ENCODE data around the gene EZR. TPM values are rescaled to one million over a fixed set of nuclear protein-coding genes. Genes with fewer than 3 reads are reported as not detected.
A peak's percentile ranks its signal among the peaks of the same experiment; 100 is the strongest.
"Not testable (repeated sequence)": the region's sequence is repeated elsewhere in the genome, so short reads cannot be mapped to it uniquely, and the experiment has no call there.

Gene EZR
- polyA plus RNA-seq, 3 donors, result 249 to 294 (median 259) TPM

DNA sequence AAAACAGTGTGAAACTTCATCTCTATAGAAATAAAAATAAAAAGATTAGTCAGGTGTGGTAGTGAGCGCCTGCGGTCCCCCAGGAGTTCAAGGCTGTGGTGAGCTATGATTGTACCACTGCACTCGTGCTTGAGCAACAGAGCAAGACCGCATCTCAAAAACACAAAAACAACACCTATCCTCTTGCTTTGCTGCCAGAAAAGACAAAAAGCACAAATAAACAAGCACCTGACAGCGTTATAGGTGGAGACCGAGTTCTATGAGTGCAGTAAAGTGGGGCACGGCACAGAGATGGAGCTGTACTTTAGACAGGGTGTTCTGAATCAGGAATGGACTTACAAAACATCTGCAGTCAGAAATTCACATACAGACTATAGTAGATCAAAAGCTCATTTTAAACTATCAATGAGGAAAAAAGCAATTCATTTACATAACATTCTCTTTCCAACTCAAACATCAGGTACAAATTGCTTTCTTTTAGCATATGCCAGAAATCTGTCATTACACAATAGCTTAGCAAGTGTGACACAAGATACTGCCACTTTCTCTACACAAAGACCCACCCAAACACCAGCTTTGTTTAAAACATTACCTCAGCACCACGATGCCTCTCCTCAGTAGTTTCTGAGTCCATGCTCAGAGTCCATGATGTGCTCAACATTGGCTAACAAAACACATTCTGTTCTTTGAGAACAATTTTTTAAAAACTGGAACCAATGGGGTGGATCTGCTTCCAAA lies 10.1 kb downstream of the EZR start:
- DNase-seq (ENCODE audit: extremely low read depth in 1 of 11, low read depth in 9 of 11, low spot score in 4 of 11), result no peak

DNA sequence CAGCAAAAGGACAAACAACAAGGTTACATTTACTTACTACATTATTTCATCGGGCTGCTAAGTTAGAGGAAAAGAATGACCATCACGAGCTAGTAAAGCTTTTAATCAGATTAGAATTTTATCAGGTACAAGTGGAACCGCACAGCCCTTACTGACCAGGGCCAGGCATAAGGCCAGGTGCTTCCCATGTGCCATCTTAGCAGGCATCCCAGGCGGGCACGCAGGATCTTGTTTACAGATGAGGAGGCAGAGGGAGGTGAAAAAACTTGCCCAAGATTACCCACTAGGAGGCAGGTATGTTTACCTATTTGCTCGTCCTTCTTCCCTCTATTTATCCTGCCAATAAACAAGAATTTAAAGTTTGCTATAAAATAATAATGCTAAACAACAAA lies 10.7 kb downstream of the EZR start:
- no peak for DNase-seq (ENCODE audit: extremely low read depth in 1 of 11, low read depth in 9 of 11, low spot score in 4 of 11)

DNA sequence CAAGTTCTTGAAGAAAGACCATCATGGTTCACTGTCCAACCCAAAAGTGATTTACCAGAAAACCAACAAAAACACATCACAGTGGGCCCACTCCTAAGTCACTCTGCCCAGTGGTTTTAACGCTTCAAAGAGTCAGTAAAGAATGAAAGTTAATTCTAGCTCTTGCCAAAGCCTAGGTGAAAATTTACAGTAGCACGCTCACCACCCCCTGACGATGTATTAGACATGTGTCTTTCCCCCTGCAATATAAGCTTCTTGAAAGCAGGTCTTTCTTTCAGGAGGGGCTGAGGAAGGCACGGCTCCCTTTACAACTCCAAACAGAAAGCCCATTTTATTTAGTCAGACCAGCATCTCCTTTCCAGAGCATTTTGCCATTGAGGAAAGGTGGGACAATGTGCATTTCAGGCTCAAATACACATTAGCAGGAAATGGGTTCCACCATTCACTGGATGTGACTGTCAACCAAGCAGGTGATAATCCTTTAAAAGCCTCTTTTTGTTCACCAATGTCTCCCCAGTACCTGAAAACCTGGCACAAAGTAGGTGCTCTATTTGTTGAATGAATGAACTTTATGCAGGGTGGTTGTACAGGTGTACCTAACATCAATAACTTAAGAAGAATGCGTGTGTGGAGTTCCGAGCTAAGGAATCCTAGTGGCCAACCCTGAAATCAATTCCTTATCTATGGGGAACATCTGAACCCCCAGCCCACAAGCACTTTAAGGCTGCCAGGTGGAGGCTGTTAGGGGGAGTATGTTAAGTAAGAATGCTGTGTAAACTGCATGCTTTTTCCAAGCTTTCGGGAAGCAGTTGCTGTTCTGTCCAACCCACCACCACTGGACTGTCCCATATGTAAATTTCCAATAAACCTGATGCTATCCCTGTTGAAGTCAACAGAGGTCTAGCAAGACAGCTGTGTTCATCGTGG lies 11.4 kb downstream of the EZR start:
- no peak for DNase-seq (ENCODE audit: extremely low read depth in 1 of 11, low read depth in 9 of 11, low spot score in 4 of 11)

DNA sequence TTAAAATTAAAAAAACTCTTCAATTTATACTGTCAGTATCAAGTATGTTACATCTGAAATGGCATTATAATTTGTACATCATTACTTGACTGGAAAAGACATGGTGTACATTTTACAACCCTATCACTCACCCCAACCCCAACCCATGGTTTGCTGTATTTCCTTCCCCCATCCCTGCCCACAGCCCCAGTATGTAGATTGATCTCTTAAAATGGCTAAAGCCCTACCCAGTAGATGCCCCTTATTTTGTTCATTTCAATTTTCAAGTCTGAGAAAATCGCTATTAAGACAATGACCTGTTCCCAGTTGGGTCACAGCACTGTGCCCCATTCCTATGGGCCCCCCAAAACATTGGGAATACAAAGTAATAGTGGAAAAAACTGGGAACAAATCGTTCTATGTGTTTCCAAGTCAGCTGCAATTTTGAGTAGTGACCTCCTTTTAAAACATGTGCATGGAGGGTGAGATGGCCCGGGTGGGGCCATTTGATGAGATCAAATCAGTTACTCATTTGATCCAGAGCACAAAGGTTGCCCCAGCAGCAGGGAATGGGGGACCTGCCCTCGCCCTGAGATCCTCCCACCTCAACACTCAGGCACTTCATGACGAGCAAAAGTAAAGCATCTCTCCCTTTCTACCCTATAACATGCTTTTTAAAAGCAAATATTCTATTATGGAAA lies 13.3 kb downstream of the EZR start:
- no peak for DNase-seq (ENCODE audit: extremely low read depth in 1 of 11, low read depth in 9 of 11, low spot score in 4 of 11)

DNA sequence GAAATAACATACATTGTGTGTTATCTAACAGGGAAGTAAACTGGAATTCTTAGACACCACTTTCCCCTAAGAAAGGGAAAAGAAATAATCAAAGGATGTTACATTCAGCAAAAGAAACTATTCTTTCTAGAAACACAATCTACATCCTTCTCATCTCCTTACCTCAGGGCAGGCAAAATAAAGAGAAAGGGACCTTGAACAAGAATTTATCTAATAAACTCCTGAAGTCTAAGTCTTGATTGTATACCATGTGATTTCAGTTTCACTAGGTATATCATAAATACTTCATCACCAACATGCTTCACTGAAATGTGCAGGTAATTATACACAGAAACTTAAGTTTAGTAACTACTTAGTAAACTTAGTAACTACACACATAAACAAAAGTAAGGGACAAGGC lies 15.0 kb downstream of the EZR start:
- no peak for DNase-seq (ENCODE audit: extremely low read depth in 1 of 11, low read depth in 9 of 11, low spot score in 4 of 11)

DNA sequence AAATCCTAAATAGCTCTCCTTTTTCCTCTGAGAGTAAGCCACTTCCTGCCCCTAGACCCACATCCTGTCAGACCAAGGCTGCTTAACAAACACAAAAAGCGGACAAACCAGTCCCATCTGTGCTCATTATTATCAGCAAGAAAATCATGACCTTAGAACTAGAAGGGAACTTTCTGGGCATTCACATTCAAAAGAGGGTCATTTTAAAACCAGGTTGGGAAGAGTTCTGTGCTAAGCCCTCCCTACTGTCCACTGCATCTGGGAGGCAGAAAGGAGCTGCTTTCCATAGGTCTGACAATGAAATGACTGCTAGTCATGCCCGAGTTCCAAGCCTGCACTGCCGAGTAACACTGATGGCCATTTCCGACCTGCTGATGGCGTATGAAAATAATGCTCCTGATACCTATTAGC lies 15.4 kb downstream of the EZR start:
- no peak for DNase-seq (ENCODE audit: extremely low read depth in 1 of 11, low read depth in 9 of 11, low spot score in 4 of 11)

DNA sequence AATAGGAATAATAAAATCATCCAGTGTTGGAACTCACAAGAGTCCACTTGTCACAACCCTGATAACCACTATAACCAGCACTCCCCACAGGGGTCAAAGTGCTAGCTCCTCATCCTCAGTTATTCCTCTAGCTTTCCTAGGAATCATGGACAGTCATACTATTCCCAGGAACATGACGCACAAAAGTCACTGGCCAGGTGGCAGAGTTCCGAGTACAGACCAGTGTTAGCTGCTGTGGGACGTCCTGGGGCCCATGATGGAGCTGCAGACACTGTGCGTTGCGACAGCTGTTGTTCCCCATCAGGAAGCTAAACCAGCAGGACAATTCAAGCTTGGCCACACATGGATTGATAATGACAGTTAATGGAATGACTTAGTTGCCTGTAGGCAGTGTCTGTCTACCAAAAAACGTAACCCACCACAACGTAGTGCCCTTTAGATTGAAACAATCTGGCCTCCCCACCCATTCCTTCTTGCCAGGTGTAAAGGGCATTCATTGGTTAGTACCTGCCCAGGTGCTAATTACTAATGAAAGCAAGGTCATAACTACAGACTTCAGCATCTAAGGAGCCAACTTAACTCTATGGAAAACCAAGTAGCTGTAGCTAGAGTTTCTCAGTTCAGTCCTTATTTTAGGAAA lies 17.4 kb downstream of the EZR start:
- DNase-seq (ENCODE audit: extremely low read depth in 1 of 11, low read depth in 9 of 11, low spot score in 4 of 11), result no peak

DNA sequence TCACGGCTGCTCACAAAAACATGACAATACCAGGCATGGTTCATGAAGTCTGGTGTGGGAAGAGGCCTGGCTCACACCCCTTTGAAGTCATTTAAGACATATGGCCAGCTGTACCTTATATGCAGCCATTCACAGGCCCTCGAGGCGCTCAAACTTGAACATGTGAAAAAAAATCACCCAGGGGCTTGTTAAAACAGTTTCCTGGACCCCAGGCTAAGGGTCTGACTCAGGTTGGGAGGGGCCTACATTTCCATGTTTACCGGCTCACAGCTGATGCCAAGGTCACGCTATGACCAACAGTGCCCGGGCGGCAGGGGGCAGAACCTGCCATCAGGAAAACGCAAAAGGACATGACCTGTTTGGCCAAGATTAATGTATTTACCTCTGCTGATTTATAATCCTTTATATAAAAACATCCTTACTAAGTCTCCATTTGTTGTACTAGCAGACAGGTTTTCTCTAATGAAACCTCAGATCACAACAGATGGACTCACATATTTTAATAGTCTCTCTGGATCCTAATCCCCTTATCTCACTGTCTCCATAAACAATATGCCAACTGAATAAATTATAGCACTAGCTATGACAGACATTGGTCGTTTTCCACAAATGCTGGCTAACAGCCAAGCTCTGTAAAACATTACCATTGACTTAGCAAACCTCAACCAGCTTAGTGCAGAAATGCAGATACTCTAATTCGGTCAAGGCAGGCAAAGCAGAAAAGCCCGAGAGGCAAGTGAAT lies 19.9 kb downstream of the EZR start:
- peak in 4 of 11 donors; percentile 61 to 86 (median 68) for DNase-seq (ENCODE audit: extremely low read depth in 1 of 11, low read depth in 9 of 11, low spot score in 4 of 11)

DNA sequence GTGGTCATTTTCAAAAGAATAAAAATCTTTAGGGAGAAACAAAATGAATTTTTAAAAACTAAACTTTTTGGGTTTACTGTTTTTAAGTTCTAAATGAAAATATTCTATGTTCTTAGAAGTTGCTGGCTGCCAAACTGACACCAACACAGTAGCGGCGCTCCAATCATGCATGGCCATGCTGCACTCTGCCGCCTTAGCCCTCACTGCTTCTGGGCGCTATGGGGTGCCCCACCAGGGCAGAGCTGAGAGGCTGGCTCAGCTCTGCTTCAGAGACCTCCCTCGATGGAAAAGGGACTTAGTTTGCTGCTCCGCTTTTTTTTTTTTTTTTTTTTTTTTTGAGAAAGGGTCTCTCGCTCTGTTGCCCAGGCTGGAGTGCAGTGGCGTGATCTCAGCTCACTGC lies 20.9 kb downstream of the EZR start:
- no peak for DNase-seq (ENCODE audit: extremely low read depth in 1 of 11, low read depth in 9 of 11, low spot score in 4 of 11)

DNA sequence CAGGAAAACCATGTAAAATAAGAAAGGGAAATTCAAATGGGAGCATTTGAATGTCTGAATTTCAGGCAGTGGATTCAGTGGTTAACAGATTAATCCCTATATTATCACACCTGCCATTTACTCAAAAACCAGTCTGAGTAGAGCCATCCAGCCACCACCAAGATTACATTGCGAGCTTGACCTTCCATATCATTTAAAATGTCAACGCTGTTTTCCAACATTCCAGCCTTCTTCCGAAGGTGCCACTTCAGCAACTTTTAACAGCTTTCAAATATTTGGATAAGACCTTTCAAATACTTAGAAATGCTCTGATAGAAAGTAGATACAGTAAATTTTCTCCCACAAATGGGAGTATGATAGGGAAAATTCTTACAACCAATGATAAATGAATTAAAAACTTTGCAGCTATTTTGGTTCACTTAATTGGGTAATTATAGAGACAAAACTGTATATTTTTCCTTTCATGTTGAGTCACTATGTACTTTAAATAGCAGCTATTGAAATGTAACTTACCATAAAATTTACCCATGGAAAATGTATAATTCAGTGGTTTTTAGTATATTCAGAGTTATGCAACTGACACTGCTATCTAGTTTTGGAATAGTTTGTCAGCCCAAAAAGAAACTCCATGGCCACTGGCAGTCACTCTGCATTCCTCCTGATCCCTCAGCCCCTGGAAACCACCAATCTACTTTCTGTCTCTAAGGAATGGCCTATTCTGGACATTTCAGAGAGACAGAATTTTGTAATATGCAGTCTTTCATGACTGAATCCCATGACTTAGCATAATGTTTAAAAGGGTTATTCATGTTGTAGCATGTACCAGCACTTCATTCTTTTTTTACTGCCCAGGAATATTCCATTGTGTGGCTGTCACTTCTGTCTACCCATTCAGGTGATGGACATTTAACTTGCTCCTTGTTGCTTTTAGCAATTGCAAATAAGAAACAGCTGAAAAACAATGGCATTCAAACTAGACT lies 21.5 kb downstream of the EZR start:
- DNase-seq (ENCODE audit: extremely low read depth in 1 of 11, low read depth in 9 of 11, low spot score in 4 of 11), result no peak

DNA sequence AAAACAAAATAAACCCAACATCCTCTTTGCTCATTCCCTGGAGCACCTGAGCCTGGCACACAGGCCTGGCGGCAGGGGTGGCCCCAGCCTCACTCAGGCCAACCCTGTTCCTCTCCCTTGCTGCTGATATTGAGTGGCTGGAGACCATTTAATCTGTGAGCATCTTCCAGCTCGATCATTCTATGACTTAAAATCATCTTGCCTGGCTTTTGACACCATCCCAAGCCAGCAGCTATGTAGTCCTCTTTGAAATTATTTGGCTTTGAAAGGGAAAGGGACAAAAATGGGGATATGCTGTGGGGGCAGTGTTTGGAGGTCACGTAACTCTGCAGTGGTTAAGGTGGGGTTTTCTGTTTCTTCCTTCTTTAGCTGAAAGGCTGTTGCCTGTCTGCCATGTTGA lies 22.8 kb downstream of the EZR start:
- no peak for DNase-seq (ENCODE audit: extremely low read depth in 1 of 11, low read depth in 9 of 11, low spot score in 4 of 11)

DNA sequence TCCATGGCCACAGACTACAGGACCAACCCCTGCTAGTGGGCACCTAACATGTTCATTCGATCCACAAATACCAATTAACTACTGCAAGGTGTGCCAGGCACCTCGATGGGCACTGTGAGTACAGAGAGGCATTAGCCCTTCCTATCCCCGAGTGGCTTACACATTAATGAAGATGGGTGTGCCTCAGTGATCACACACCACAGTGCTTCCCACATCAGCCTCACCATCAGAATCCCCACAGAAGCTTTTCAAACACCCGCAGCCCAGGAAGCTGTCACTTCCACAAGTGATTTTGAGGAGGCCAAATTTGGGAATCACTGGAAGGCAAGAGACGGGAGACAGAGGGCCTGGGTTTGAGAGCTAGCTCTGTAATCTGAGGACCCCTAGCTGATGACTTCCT lies 23.7 kb downstream of the EZR start:
- DNase-seq (ENCODE audit: extremely low read depth in 1 of 11, low read depth in 9 of 11, low spot score in 4 of 11), result no peak

DNA sequence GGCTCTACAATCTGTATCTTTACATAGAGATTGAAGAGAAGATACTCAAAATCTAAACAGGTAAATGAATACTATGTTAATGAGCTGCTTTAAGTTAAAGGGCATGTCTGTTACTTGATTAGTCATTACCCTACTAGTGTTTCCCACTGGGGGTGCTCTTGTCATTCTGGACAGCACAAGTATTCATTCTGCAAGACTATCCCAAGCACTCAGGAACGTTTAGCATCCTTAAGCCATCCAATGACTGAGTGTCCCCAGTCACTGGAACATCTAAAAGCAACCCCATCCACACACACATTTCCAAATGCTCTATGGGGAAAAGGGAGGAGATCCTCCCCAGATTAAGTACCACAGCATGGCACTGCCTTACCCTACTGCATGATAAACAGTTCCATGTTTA lies 25.7 kb downstream of the EZR start:
- no peak for DNase-seq (ENCODE audit: extremely low read depth in 1 of 11, low read depth in 9 of 11, low spot score in 4 of 11)

DNA sequence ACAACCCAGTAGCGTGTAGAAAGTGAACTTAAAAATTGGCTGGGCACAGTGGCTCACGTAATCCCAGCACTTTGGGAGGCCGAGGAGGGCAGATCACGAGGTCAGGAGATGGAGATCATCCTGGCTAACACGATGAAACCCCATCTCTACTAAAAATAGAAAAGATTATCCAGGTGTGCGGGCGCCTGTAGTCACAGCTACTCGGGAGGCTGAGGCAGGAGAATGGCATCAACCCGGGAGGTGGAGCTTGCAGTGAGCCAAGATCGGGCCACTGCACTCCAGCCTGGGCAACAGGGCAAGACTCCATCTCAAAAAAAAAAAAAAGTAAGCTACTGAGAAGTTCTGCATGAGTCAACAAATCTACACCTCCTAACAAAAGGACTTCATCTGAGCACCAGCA lies 26.7 kb downstream of the EZR start:
- DNase-seq (ENCODE audit: extremely low read depth in 1 of 11, low read depth in 9 of 11, low spot score in 4 of 11), result not testable (repeated sequence)

DNA sequence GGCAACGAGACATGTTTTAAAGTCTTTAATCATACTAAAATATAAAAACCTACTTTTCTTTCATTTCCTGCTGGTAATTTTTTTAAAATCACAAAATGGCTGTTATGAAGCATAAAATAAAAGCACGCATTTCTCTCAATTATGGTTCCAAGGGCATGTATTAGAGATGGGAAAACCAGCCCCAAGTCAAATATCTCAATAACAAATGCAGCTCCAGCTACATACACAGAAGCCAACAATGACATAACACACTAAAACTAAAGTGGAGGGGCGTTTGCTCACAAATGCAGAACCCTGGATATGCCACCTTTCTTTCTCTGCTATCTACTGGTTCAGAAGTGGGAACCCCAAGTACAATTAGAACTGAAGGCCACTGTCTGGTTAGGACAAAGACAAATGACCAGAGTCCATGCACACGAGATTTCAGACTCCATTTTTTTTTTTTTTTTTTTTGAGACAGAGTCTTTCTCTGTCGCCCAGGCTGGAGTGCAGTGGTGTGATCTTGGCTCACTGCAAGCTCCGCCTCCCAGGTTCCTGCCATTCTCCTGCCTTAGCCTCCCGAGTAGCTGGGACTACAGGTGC lies 27.8 kb downstream of the EZR start:
- no peak for DNase-seq (ENCODE audit: extremely low read depth in 1 of 11, low read depth in 9 of 11, low spot score in 4 of 11)

DNA sequence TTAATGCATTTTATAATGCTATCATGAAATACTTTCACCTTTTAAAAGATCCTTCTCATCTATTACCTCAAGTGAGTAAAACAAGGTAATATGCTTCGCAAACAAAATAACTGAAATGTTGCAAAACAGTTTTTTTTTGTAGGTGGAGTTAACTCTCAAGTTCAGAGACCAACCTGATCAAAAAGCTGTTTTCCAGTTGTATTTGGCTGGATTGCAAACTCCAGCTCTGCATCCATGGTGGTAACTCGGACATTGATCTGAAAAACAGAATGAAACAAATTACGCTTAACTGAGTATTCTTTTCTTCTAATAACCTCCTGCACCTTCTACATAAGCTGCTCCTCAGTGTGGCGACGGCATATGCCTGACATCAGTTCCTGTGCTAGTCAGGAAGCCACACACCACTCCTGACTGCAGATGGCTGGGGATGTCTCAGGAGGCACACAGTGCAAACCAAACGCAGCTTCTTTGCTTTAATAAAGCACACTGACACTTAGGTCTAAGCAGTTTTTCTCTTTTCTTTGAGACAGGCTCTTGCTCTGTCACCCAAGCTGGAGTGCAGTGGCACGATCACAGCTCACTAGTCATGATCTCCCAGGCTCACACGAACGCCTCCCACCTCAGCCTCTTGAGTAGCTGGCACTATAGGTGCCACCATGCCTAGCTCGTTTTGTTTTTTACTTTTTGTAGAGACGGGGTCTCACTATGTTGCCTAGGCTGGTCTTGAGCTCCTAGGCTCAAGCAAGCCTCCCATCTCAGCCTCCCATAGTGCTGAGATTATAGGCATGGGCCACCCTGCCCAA lies 29.9 kb downstream of the EZR start:
- DNase-seq (ENCODE audit: extremely low read depth in 1 of 11, low read depth in 9 of 11, low spot score in 4 of 11), result no peak

DNA sequence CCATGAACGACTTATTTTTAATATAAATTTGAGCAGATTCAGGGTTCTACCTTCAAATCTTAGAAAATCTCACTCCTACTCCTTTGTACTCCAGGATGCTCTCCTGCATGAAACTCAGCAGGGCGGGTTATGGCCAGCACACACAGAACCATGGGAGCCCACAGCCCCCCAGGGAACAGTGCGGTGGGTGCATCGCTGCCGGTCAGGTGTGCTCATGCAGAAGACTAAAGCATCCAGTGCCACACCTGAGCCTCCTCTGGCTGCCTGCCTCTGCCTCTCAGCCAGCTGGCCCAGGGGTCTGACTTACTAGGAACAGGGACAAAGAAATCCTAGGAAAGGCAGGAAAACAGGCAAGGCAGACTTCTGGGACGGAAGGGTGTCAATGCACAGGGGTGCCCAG lies 31.8 kb downstream of the EZR start:
- DNase-seq (ENCODE audit: extremely low read depth in 1 of 11, low read depth in 9 of 11, low spot score in 4 of 11), result no peak
